ENCODE data around the gene CGRRF1. TPM values are rescaled to one million over a fixed set of nuclear protein-coding genes. Genes with fewer than 3 reads are reported as not detected.

CGRRF1 gene
- total RNA-seq, 1 donor from 2014 or later = 16.6 TPM

- Histone ChIP-seq H2AFZ (ENCODE audit: low read depth, low read length) (no peak overlapping the region), H3K36me3 (ENCODE audit: insufficient read depth, low read length) (peaks cover 12% of the 10 kb centered on the region), H3K4me3 (ENCODE audit: insufficient read depth, low read depth, low read length) (no peak overlapping the region), H3K27ac (ENCODE audit: low read depth, low read length) (no peak overlapping the region), H3K9ac (ENCODE audit: low read length) (no peak overlapping the region), H3K9me3 (ENCODE audit: insufficient read depth, low read depth, low read length) (no peaks in the 10 kb centered on the region), H3K4me2 (ENCODE audit: low read length) (no peak overlapping the region), H3K79me2 (ENCODE audit: insufficient read depth, low read length) (no peaks in the 10 kb centered on the region), H3K27me3 (ENCODE audit: insufficient read depth, low read length) (no peaks in the 10 kb centered on the region), H4K20me1 (ENCODE audit: insufficient read depth, low read length) (peaks cover 17% of the 10 kb centered on the region), H3K4me1 (ENCODE audit: insufficient read depth, low read length) (peaks cover 5% of the 10 kb centered on the region)
- FAIRE-seq (no peak), DNase-seq (ENCODE audit: low read depth) (no peak)
- Mint-ChIP-seq H3K27ac (ENCODE audit: unreplicated experiment) (no peak overlapping the region), H3K4me3 (ENCODE audit: unreplicated experiment) (no peak overlapping the region), H3K36me3 (ENCODE audit: low read depth, unreplicated experiment) (peaks cover 23% of the 10 kb centered on the region), H3K4me1 (ENCODE audit: low read depth, unreplicated experiment) (no peaks in the 10 kb centered on the region), H3K27me3 (ENCODE audit: low read depth, unreplicated experiment) (no peaks in the 10 kb centered on the region), H3K9me3 (ENCODE audit: unreplicated experiment) (peaks cover 10% of the 10 kb centered on the region)
- TF ChIP-seq CTCF (IDR thresholded peaks at IDR 0.05; ENCODE audit: insufficient read depth, low read depth, low read length) = no peak
- TF ChIP-seq EZH2 (IDR thresholded peaks at IDR 0.05; ENCODE audit: insufficient read depth, low read length) = no peak
Measured at GRCh38 chr14:54471641-54472040, 38.1 kb upstream of the CGRRF1 start.

GRCh38 chr14:54472315-54472714 lies 37.4 kb upstream of the CGRRF1 start:
- no peak for TF ChIP-seq EZH2 (IDR thresholded peaks at IDR 0.05; ENCODE audit: insufficient read depth, low read length)
- FAIRE-seq = no peak
- H3K9me3 ChIP-seq (ENCODE audit: insufficient read depth, low read depth, low read length) = no peaks in the 10 kb centered on the region
- H3K27ac Mint-ChIP-seq (ENCODE audit: unreplicated experiment) = no peak overlapping the region
- H3K4me3 Mint-ChIP-seq (ENCODE audit: unreplicated experiment) = no peak overlapping the region
- no peak overlapping the region for H3K4me2 ChIP-seq (ENCODE audit: low read length)
- no peaks in the 10 kb centered on the region for H3K27me3 Mint-ChIP-seq (ENCODE audit: low read depth, unreplicated experiment)
- no peak overlapping the region for H3K9ac ChIP-seq (ENCODE audit: low read length)
- H2AFZ ChIP-seq (ENCODE audit: low read depth, low read length) = no peak overlapping the region
- no peak overlapping the region for H3K27ac ChIP-seq (ENCODE audit: low read depth, low read length)
- peaks cover 19% of the 10 kb centered on the region for H3K36me3 Mint-ChIP-seq (ENCODE audit: low read depth, unreplicated experiment)
- H4K20me1 ChIP-seq (ENCODE audit: insufficient read depth, low read length) = peaks cover 19% of the 10 kb centered on the region
- peaks cover 5% of the 10 kb centered on the region for H3K9me3 Mint-ChIP-seq (ENCODE audit: unreplicated experiment)
- peaks cover 5% of the 10 kb centered on the region for H3K4me1 ChIP-seq (ENCODE audit: insufficient read depth, low read length)
- no peak for DNase-seq (ENCODE audit: low read depth)
- peaks cover 16% of the 10 kb centered on the region for H3K36me3 ChIP-seq (ENCODE audit: insufficient read depth, low read length)
- H3K4me1 Mint-ChIP-seq (ENCODE audit: low read depth, unreplicated experiment) = no peaks in the 10 kb centered on the region
- H3K79me2 ChIP-seq (ENCODE audit: insufficient read depth, low read length) = no peaks in the 10 kb centered on the region
- H3K27me3 ChIP-seq (ENCODE audit: insufficient read depth, low read length) = no peaks in the 10 kb centered on the region
- H3K4me3 ChIP-seq (ENCODE audit: insufficient read depth, low read depth, low read length) = no peak overlapping the region

GRCh38 chr14:54474232-54474793 lies 35.4 kb upstream of the CGRRF1 start:
- Mint-ChIP-seq H3K27ac (ENCODE audit: unreplicated experiment) (no peak overlapping the region), H3K4me3 (ENCODE audit: unreplicated experiment) (no peak overlapping the region), H3K9me3 (ENCODE audit: unreplicated experiment) (no peaks in the 10 kb centered on the region), H3K36me3 (ENCODE audit: low read depth, unreplicated experiment) (peaks cover 11% of the 10 kb centered on the region), H3K27me3 (ENCODE audit: low read depth, unreplicated experiment) (no peaks in the 10 kb centered on the region), H3K4me1 (ENCODE audit: low read depth, unreplicated experiment) (peaks cover 2% of the 10 kb centered on the region)
- no peak overlapping the region for H3K27ac ChIP-seq (ENCODE audit: low read depth, low read length)
- H3K36me3 ChIP-seq (ENCODE audit: insufficient read depth, low read length) = peaks cover 34% of the 10 kb centered on the region
- no peak overlapping the region for H3K4me2 ChIP-seq (ENCODE audit: low read length)
- no peak overlapping the region for H3K4me3 ChIP-seq (ENCODE audit: insufficient read depth, low read depth, low read length)
- no peak overlapping the region for H3K9ac ChIP-seq (ENCODE audit: low read length)
- no peaks in the 10 kb centered on the region for H3K9me3 ChIP-seq (ENCODE audit: insufficient read depth, low read depth, low read length)
- no peaks in the 10 kb centered on the region for H3K27me3 ChIP-seq (ENCODE audit: insufficient read depth, low read length)
- peaks cover 22% of the 10 kb centered on the region for H4K20me1 ChIP-seq (ENCODE audit: insufficient read depth, low read length)
- peaks cover 5% of the 10 kb centered on the region for H3K79me2 ChIP-seq (ENCODE audit: insufficient read depth, low read length)
- no peak overlapping the region for H2AFZ ChIP-seq (ENCODE audit: low read depth, low read length)
- TF ChIP-seq EZH2 (IDR thresholded peaks at IDR 0.05; ENCODE audit: insufficient read depth, low read length) = no peak
- no peak for FAIRE-seq
- peaks cover 5% of the 10 kb centered on the region for H3K4me1 ChIP-seq (ENCODE audit: insufficient read depth, low read length)
- peak; percentile 49 for DNase-seq (ENCODE audit: low read depth)

Data from astrocyte (in vitro differentiated cells and primary cell).